Thoracic aorta (tissue), 2 donors: ENCODE data around the gene MDM4. TPM values are rescaled to one million over a fixed set of nuclear protein-coding genes. Genes with fewer than 3 reads are reported as not detected.

Experiments
- ATAC-seq: fragments of 150-250 bp; one replicate; pipeline ENCODE4 v1.8.0; 2017; ENCODE audit warnings: low read depth; ENCODE audit not compliant: insufficient number of reproducible peaks, low FRiP score
- DNase-seq: peaks from one replicate; pipeline ENCODE4 v3.0.0-alpha.2; 2020; ENCODE audit warnings: low spot score
- H3K27ac ChIP-seq, 2 donors: fragments of 200-600 bp; sonication (generic); 1 replicate in 1 of 2; 2 replicates in 1 of 2; pipeline ENCODE4 v1.5.1; 2016; ENCODE audit warnings: mild to moderate bottlenecking in 2 of 2, moderate library complexity in 2 of 2
- H3K27me3 ChIP-seq: fragments of 200-600 bp; sonication (generic); replicated peaks from 2 replicates; pipeline ENCODE4 v1.6.0; 2016; ENCODE audit warnings: mild to moderate bottlenecking; ENCODE audit not compliant: insufficient read depth
- H3K36me3 ChIP-seq: fragments of 200-600 bp; sonication (generic); one replicate; pipeline ENCODE4 v1.5.1; 2016
- H3K4me1 ChIP-seq, 2 donors: fragments of 200-600 bp; sonication (generic); 1 replicate in 1 of 2; 2 replicates in 1 of 2; pipeline versions ENCODE4 v1.5.1 to v1.6.0; 2016; ENCODE audit warnings: low read depth in 2 of 2, mild to moderate bottlenecking in 1 of 2; ENCODE audit not compliant: control insufficient read depth in 1 of 2
- H3K4me3 ChIP-seq: fragments of 200-600 bp; sonication (generic); 2 replicates; pipeline ENCODE4 v1.5.1; 2016; ENCODE audit warnings: mild to moderate bottlenecking
- H3K9me3 ChIP-seq: fragments of 200-600 bp; sonication (generic); 2 replicates; pipeline ENCODE4 v1.5.1; 2016
- CTCF ChIP-seq: fragments of 200-600 bp; sonication (generic); IDR thresholded peaks from one replicate; pipeline ENCODE4 v1.5.1; 2019; ENCODE audit warnings: antibody characterized with exemption
- total RNA-seq, 2 donors: library from RNA; depleted of rRNA; stranded (reverse); fragments of >200 nt; gene quantifications; one replicate each; pipeline versions ENCODE4 v1.1.0 to v1.2.3, GENCODE V29; 2016

Gene MDM4
- total RNA-seq, 2 donors from 2014 or later: 79.9 to 126 TPM

GRCh38 chr1:204605791-204606190 lies 89.6 kb downstream of the MDM4 start:
- DNase-seq (no peak), ATAC-seq (no peak)
- TF ChIP-seq CTCF: no peak
- H3K4me3 ChIP-seq: no peak overlapping the region
- no peaks in the 10 kb centered on the region for H3K36me3 ChIP-seq
- no peaks in the 10 kb centered on the region for H3K9me3 ChIP-seq
- no peaks in the 10 kb centered on the region for H3K4me1 ChIP-seq
- no peaks in the 10 kb centered on the region for H3K27me3 ChIP-seq
- no peak overlapping the region for H3K27ac ChIP-seq

Other genes starting within 250 kb of the MDM4 start
- 1 to 10 TPM; 5.1 to 6.9 TPM for gene PLEKHA6, start 156.5 kb upstream of the MDM4 start, total RNA-seq
- gene PPP1R15B, start 104.6 kb upstream of the MDM4 start, total RNA-seq: 10 to 100 TPM; 40.1 to 64.5 TPM
- 10 to 100 TPM; 34.5 to 44.4 TPM for gene PIK3C2B, start 21.6 kb upstream of the MDM4 start, total RNA-seq
- gene LRRN2, start 169.3 kb downstream of the MDM4 start, total RNA-seq: under 1 TPM; 0.63 to 0.81 TPM